Upper lobe of left lung (tissue), 4 donors: ENCODE data around the gene TJP2.

Source experiments
- POLR2A ChIP-seq, 4 donors: fragments of 450-650 bp; IDR thresholded peaks; one replicate each; pipeline ENCODE4 v1.5.1; 2016 to 2017; ENCODE audit warnings: antibody characterized with exemption in 4 of 4, mild to moderate bottlenecking in 2 of 4
- POLR2AphosphoS5 ChIP-seq, 2 donors: sonication (generic); formaldehyde crosslinking; IDR thresholded peaks; one replicate each; pipeline ENCODE4 v1.5.1; 2017; ENCODE audit warnings: antibody characterized with exemption in 2 of 2
- TF ChIP-seq, protein P1 (sequence below), 6 experiments: fragments of 450-650 bp in 4 of 6; fragments of 200-600 bp in 2 of 6; sonication (generic) in 2 of 6; IDR thresholded peaks; one replicate each; pipeline ENCODE4 v1.5.1; 2016 to 2019; ENCODE audit warnings: antibody characterized with exemption in 6 of 6

DNA sequence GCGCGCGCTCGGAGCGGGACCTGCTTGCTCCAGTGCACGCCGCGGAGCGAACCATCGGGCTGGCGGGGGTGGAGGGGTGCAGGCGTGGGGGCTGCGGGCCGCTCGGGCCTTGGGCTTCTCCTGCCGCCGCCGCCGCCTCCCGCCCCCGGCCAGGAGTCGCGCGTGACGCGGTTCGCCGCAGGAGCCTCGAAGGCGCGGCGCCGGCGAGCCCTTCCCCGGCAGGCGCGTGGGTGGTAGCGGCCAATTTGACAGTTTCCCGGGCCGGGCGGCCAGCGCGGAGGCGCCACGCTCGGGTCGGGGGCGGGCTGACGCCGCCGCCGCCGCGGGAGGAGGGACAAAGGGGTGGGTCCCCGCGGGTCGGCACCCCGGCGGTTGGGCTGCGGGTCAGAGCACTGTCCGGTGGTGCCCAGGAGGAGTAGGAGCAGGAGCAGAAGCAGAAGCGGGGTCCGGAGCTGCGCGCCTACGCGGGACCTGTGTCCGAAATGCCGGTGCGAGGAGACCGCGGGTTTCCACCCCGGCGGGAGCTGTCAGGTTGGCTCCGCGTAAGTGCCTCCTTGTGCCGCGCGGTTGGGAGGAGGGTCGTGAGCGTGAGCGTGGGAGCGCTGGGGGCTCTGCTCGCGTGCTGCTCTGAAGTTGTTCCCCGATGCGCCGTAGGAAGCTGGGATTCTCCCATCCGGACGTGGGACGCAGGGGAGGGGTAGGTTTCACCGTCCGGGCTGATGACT lies at the start of gene TJP2:
- TF ChIP-seq, protein P1, sequence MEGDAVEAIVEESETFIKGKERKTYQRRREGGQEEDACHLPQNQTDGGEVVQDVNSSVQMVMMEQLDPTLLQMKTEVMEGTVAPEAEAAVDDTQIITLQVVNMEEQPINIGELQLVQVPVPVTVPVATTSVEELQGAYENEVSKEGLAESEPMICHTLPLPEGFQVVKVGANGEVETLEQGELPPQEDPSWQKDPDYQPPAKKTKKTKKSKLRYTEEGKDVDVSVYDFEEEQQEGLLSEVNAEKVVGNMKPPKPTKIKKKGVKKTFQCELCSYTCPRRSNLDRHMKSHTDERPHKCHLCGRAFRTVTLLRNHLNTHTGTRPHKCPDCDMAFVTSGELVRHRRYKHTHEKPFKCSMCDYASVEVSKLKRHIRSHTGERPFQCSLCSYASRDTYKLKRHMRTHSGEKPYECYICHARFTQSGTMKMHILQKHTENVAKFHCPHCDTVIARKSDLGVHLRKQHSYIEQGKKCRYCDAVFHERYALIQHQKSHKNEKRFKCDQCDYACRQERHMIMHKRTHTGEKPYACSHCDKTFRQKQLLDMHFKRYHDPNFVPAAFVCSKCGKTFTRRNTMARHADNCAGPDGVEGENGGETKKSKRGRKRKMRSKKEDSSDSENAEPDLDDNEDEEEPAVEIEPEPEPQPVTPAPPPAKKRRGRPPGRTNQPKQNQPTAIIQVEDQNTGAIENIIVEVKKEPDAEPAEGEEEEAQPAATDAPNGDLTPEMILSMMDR (IDR thresholded peaks at IDR 0.05), result no peak
- TF ChIP-seq POLR2A (IDR thresholded peaks at IDR 0.05), result peak in 2 of 4 donors; percentile 50 to 58
- TF ChIP-seq POLR2AphosphoS5 (IDR thresholded peaks at IDR 0.05), result peak; percentile 50 to 73
